Neural cell (in vitro differentiated cells): ENCODE data around the gene FGD6. TPM values are rescaled to one million over a fixed set of nuclear protein-coding genes. Genes with fewer than 3 reads are reported as not detected.

Experiments used
- H2AFZ ChIP-seq: fragments of 200-600, 300-800 bp; sonication (generic), shearing (Covaris generic); 2 replicates; pipeline ENCODE4 v1.6.0; 2014; ENCODE audit warnings: low read depth, mild to moderate bottlenecking, antibody characterized with exemption, low read length, moderate library complexity
- H3F3A ChIP-seq: fragments of 200-600 bp; shearing (Covaris generic); 2 replicates; pipeline ENCODE4 v1.6.1; 2016; ENCODE audit warnings: mild to moderate bottlenecking, moderate library complexity, mixed read lengths, antibody characterized with exemption, low read length; ENCODE audit not compliant: insufficient read depth, poor library complexity, severe bottlenecking
- H3K27ac ChIP-seq: fragments of 200-600, 300-800 bp; sonication (generic), shearing (Covaris generic); 2 replicates; pipeline ENCODE4 v1.5.1; 2014; ENCODE audit warnings: mild to moderate bottlenecking, low read length, moderate library complexity
- H3K27me3 ChIP-seq: fragments of 300-800, 200-600 bp; sonication (generic), shearing (Covaris generic); 2 replicates; pipeline ENCODE4 v1.6.0; 2014; ENCODE audit warnings: mild to moderate bottlenecking, low read depth, low read length, moderate library complexity; ENCODE audit not compliant: insufficient read depth
- H3K36me3 ChIP-seq: fragments of 300-800, 200-600 bp; sonication (generic), shearing (Covaris generic); 2 replicates; pipeline ENCODE4 v1.5.1; 2014; ENCODE audit warnings: mild to moderate bottlenecking, antibody characterized with exemption, low read length, moderate library complexity; ENCODE audit not compliant: insufficient read depth
- H3K4me2 ChIP-seq: fragments of 300-800, 200-600 bp; sonication (generic), shearing (Covaris generic); 2 replicates; pipeline ENCODE4 v1.6.0; 2014; ENCODE audit warnings: mild to moderate bottlenecking, low read length
- H3K4me3 ChIP-seq: fragments of 300-800, 200-600 bp; sonication (generic), shearing (Covaris generic); 2 replicates; pipeline ENCODE4 v1.5.1; 2014; ENCODE audit warnings: mild to moderate bottlenecking, low read length, moderate library complexity
- H3K79me2 ChIP-seq: fragments of 200-600 bp; shearing (Covaris generic); replicated peaks from 2 replicates; pipeline ENCODE4 v1.6.0; 2014; ENCODE audit warnings: mild to moderate bottlenecking, low read length, moderate library complexity; ENCODE audit not compliant: insufficient read depth
- H3K9ac ChIP-seq: fragments of 300-800, 200-600 bp; sonication (generic), shearing (Covaris generic); 2 replicates; pipeline ENCODE4 v1.6.1; 2016; ENCODE audit warnings: mild to moderate bottlenecking, low read length, mixed read lengths
- H3K9me2 ChIP-seq: fragments of 200-600 bp; shearing (Covaris generic); 2 replicates; pipeline ENCODE4 v1.6.1; 2016; ENCODE audit warnings: mild to moderate bottlenecking, low read length, mixed read lengths; ENCODE audit not compliant: insufficient read depth
- H3K9me3 ChIP-seq: fragments of 200-600, 300-800 bp; sonication (generic), shearing (Covaris generic); 2 replicates; pipeline ENCODE4 v1.6.1; 2016; ENCODE audit warnings: mild to moderate bottlenecking, mixed run types, low read length, moderate library complexity, mixed read lengths
- H4K20me1 ChIP-seq: fragments of 200-600 bp; shearing (Covaris generic); 2 replicates; pipeline ENCODE4 v1.6.1; 2016; ENCODE audit warnings: mild to moderate bottlenecking, mixed run types; ENCODE audit not compliant: insufficient read depth
- CTCF ChIP-seq: fragments of 450-650 bp; IDR thresholded peaks from 2 replicates; pipeline ENCODE4 v1.5.1; 2014; ENCODE audit warnings: antibody characterized with exemption, mild to moderate bottlenecking, moderate library complexity; ENCODE audit not compliant: poor library complexity, severe bottlenecking
- EP300 ChIP-seq: fragments of 450-650 bp; conservative IDR thresholded peaks from 2 replicates; pipeline ENCODE4 v1.6.1; 2014; ENCODE audit warnings: antibody characterized with exemption, mild to moderate bottlenecking, moderate library complexity; ENCODE audit not compliant: poor library complexity, severe bottlenecking
- EZH2 ChIP-seq: fragments of 200-600, 300-800 bp; shearing (Covaris generic), sonication (generic); IDR thresholded peaks from 2 replicates; pipeline ENCODE4 v1.6.1; 2014; ENCODE audit warnings: antibody characterized with exemption, low read length, borderline replicate concordance, mild to moderate bottlenecking; ENCODE audit not compliant: insufficient read depth, poor library complexity, severe bottlenecking
- MXI1 ChIP-seq: fragments of 450-650 bp; conservative IDR thresholded peaks from 2 replicates; pipeline ENCODE4 v1.6.1; 2014; ENCODE audit warnings: antibody characterized with exemption, mild to moderate bottlenecking; ENCODE audit not compliant: poor library complexity, severe bottlenecking
- POLR2AphosphoS5 ChIP-seq: IDR thresholded peaks from 2 replicates; pipeline ENCODE4 v1.6.1; 2012
- RAD21 ChIP-seq: fragments of 450-650 bp; conservative IDR thresholded peaks from 2 replicates; pipeline ENCODE4 v1.6.1; 2014; ENCODE audit warnings: antibody characterized with exemption, mild to moderate bottlenecking, moderate library complexity
- REST ChIP-seq: IDR thresholded peaks from 2 replicates; pipeline ENCODE4 v1.6.1; 2012; ENCODE audit warnings: borderline replicate concordance
- SMC3 ChIP-seq: fragments of 450-650 bp; conservative IDR thresholded peaks from 2 replicates; pipeline ENCODE4 v1.6.1; 2014; ENCODE audit warnings: antibody characterized with exemption, mild to moderate bottlenecking, moderate library complexity; ENCODE audit not compliant: poor library complexity
- TAF1 ChIP-seq: IDR thresholded peaks from 2 replicates; pipeline ENCODE4 v1.6.1; 2012; ENCODE audit warnings: low read depth
- polyA plus RNA-seq: library from polyadenylated mRNA; depleted of rRNA; stranded (reverse); fragments of >200 nt; gene quantifications from 2 replicates; pipeline ENCODE4 v1.2.3, GENCODE V29; 2014

Gene FGD6
- polyA plus RNA-seq, 1 donor from 2014 or later, result 4.6 TPM

- peaks cover 4% of the 10 kb centered on the region for H3K36me3 ChIP-seq
- no peak for TF ChIP-seq EZH2
- TF ChIP-seq RAD21, result no peak
- TF ChIP-seq POLR2AphosphoS5, result no peak
- TF ChIP-seq CTCF, result no peak
- TF ChIP-seq EP300, result no peak
- no peak for TF ChIP-seq SMC3
- no peak for TF ChIP-seq TAF1
- TF ChIP-seq REST, result no peak
- no peak for TF ChIP-seq MXI1
These were observed 111.7 kb downstream of the FGD6 start for GRCh38 chr12:95105540-95105939.

GRCh38 chr12:95104919-95105452 lies 112.3 kb downstream of the FGD6 start:
- TF ChIP-seq TAF1, result no peak
- Histone ChIP-seq H3K9me2 (no peaks in the 10 kb centered on the region), H3K4me3 (no peak overlapping the region), H3K27ac (no peak overlapping the region), H3K9ac (no peak overlapping the region), H3K4me2 (no peak overlapping the region), H3K9me3 (no peaks in the 10 kb centered on the region), H3K27me3 (no peaks in the 10 kb centered on the region), H2AFZ (no peak overlapping the region), H3K36me3 (peaks cover 4% of the 10 kb centered on the region), H4K20me1 (no peaks in the 10 kb centered on the region), H3F3A (no peaks in the 10 kb centered on the region), H3K79me2 (no peaks in the 10 kb centered on the region)

More at GRCh38 chr12:95105540-95105939, 111.7 kb downstream of the FGD6 start:
- Histone ChIP-seq H3F3A (no peaks in the 10 kb centered on the region), H3K9me2 (no peaks in the 10 kb centered on the region), H2AFZ (no peak overlapping the region), H3K27ac (no peak overlapping the region), H3K9me3 (no peaks in the 10 kb centered on the region), H3K4me3 (no peak overlapping the region), H4K20me1 (no peaks in the 10 kb centered on the region), H3K4me2 (no peak overlapping the region), H3K79me2 (no peaks in the 10 kb centered on the region), H3K27me3 (no peaks in the 10 kb centered on the region), H3K9ac (no peak overlapping the region)
